Measurements from ENCODE around the gene TRIM46. TPM values are rescaled to one million over a fixed set of nuclear protein-coding genes. Genes with fewer than 3 reads are reported as not detected.
A peak's percentile ranks its signal among the peaks of the same experiment; 100 is the strongest.

Gene TRIM46
- total RNA-seq, 4 donors from 2014 or later, result 0.35 to 1.9 (median 0.40) TPM; not detected in 1

GRCh38 chr1:155137154-155137949 lies 36.3 kb upstream of the TRIM46 start:
- ATAC-seq, result no peak
- 82 to 86% methylated on average over 2 to 3 of the region's 6 CpGs for WGBS, 2 donors (ENCODE audit: low coverage in 1 of 2)
- peak overlapping the region in 1 of 2 donors; percentile 64 for H3K4me3 ChIP-seq
- no peaks in the 10 kb centered on the region for H3K9me3 ChIP-seq
- peaks cover 0 to 77% (median 27%) of the 10 kb centered on the region in 3 donors for H3K4me1 ChIP-seq
- peaks cover 0 to 36% of the 10 kb centered on the region in 2 donors for H3K36me3 ChIP-seq
- peak overlapping the region in 3 of 4 donors; percentile 95 to 99 (median 99) for H3K27ac ChIP-seq
- TF ChIP-seq POLR2A (IDR thresholded peaks at IDR 0.05) (no peak), EP300 (IDR thresholded peaks at IDR 0.05) (no peak), POLR2AphosphoS5 (IDR thresholded peaks at IDR 0.05) (no peak), CTCF (IDR thresholded peaks at IDR 0.05) (no peak)
- H3K27me3 ChIP-seq, result no peaks in the 10 kb centered on the region

- Histone ChIP-seq H3K27ac (peak within 1 kb of the TSS; percentile 65 to 96 (median 90)), H3K4me1 (peaks cover 0 to 50% (median 18%) of the 10 kb centered on the region in 3 donors), H3K27me3 (peaks cover 15% of the 10 kb centered on the region), H3K4me3 (peak within 1 kb of the TSS; percentile 60 to 84), H3K9me3 (no peaks in the 10 kb centered on the region), H3K36me3 (peaks cover 0 to 13% of the 10 kb centered on the region in 2 donors)
- TF ChIP-seq POLR2A (IDR thresholded peaks at IDR 0.05) (peak; percentile 43 to 58), POLR2AphosphoS5 (IDR thresholded peaks at IDR 0.05) (peak; percentile 80), CTCF (IDR thresholded peaks at IDR 0.05) (no peak)
- 0 to 1% methylated on average over 6 to 16 of the region's 42 CpGs for WGBS, 2 donors (ENCODE audit: low coverage in 1 of 2)
- ATAC-seq, result peak; percentile 75
Measured at GRCh38 chr1:155139895-155140629, 33.6 kb upstream of the TRIM46 start, which contains the start of gene DPM3. Gene DPM3, minus strand, starts transcription at chr1:155140531. Its CDS starts 291 bp downstream, at chr1:155140240.

GRCh38 chr1:155140630-155140953 lies 33.1 kb upstream of the TRIM46 start:
- ATAC-seq, result no peak
- Histone ChIP-seq H3K4me1 (peaks cover 0 to 46% (median 18%) of the 10 kb centered on the region in 3 donors), H3K27me3 (peaks cover 15% of the 10 kb centered on the region), H3K36me3 (peaks cover 0 to 13% of the 10 kb centered on the region in 2 donors), H3K27ac (peak overlapping the region in 3 of 4 donors; percentile 90 to 96 (median 91)), H3K9me3 (no peaks in the 10 kb centered on the region), H3K4me3 (peak overlapping the region; percentile 60 to 84)
- TF ChIP-seq EP300 (IDR thresholded peaks at IDR 0.05) (no peak), POLR2A (IDR thresholded peaks at IDR 0.05) (no peak), CTCF (IDR thresholded peaks at IDR 0.05) (no peak), POLR2AphosphoS5 (IDR thresholded peaks at IDR 0.05) (no peak)
- WGBS, 2 donors (ENCODE audit: low coverage in 1 of 2), result 4 to 12% methylated on average over 4 to 7 of the region's 11 CpGs

GRCh38 chr1:155141749-155142148 lies 31.9 kb upstream of the TRIM46 start:
- Histone ChIP-seq H3K4me1 (peaks cover 0 to 38% (median 16%) of the 10 kb centered on the region in 3 donors), H3K4me3 (no peak overlapping the region), H3K9me3 (no peaks in the 10 kb centered on the region), H3K27ac (no peak overlapping the region), H3K27me3 (peaks cover 19% of the 10 kb centered on the region), H3K36me3 (peaks cover 0 to 13% of the 10 kb centered on the region in 2 donors)
- no peak for ATAC-seq
- TF ChIP-seq POLR2AphosphoS5 (IDR thresholded peaks at IDR 0.05) (no peak), CTCF (IDR thresholded peaks at IDR 0.05) (no peak), POLR2A (IDR thresholded peaks at IDR 0.05) (no peak), EP300 (IDR thresholded peaks at IDR 0.05) (no peak)
- 79 to 80% methylated on average over 5 to 7 of the region's 7 CpGs for WGBS, 2 donors (ENCODE audit: low coverage in 1 of 2)
